Choroid plexus epithelial cell (primary cell): Measurements from ENCODE around the gene RGS7.
"Not testable (repeated sequence)": the region's sequence is repeated elsewhere in the genome, so short reads cannot be mapped to it uniquely, and the experiment has no call there.

Source experiments
- DNase-seq: peaks from one replicate; pipeline ENCODE4 v3.0.0-alpha.2; 2010; ENCODE audit warnings: low read depth
- H3K4me3 ChIP-seq: 2 replicates; pipeline ENCODE4 v1.5.1; 2011; ENCODE audit warnings: low read depth, mild to moderate bottlenecking, control low read depth, low read length, moderate library complexity
- CTCF ChIP-seq: conservative IDR thresholded peaks from 2 replicates; pipeline ENCODE4 v1.5.1; 2011; ENCODE audit warnings: low read depth, mild to moderate bottlenecking, control low read depth, inconsistent platforms, low read length, moderate library complexity

The RGS7 gene

DNA sequence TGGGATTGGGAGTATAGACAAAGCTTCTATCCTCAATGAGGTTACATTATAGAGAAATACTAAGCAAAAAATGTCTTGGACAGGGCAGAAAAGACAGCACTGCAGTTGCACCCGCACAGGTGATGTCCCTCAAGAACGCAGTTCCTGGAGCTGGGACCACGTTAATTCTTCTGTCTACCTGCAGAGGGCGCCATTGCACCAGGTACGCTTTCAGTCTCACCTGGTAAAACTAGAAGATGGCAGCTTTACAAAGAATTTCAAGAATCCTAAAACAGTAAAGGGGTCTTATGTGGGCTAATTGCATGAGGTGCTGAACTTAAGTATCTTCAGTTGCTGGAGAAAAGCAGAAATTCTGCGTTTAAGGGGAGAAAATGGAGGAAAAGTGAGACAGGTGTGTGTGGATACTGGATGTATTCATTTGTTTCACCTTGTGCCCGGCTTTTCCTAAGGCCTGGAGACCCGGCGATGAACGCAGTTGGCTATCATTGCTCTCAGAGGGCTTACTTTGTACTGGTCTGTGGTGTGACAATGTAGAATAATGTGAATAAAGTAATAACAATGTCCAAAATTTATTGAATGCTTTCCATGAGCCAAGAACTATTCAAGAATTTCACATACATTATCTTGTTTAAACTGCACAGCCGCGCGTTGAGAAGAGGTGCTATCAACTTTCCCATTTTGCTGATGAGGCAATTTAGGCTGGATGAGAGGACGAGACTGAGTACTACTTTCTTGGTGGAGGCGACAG is 468.8 kb downstream of the RGS7 start:
- peak; percentile 53 for TF ChIP-seq CTCF
- no peak overlapping the region for H3K4me3 ChIP-seq
- DNase-seq, result peak; percentile 4

GRCh38 chr1:240883490-240883889 is 473.5 kb downstream of the RGS7 start:
- no peak for TF ChIP-seq CTCF
- no peak overlapping the region for H3K4me3 ChIP-seq
- no peak for DNase-seq

DNA sequence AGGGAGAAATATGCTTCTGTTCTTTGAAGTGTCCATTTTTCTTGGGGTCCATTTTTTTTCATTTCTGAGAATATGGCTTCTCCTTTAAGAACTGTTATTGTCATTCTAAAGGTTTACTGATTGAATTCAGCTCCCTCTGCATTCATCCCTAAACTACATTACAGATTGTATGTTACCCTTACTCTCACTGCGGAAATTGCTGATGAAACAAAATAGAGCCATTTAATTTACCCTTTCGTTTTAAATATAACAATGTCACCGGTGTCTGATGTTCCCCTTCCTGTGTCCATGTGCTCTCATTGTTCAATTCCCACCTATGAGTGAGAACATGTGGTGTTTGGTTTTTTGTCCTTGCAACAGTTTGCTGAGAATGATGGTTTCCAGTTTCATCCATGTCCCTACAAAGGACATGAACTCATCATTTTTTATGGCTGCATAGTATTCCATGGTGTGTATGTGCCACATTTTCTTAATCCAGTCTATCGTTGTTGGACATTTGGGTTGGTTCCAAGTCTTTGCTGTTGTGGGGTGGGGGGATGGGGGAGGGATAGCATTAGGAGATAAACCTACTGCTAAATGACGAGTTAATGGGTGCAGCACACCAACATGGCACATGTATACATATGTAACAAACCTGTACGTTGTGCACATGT is 474.2 kb downstream of the RGS7 start:
- DNase-seq, H3K4me3 ChIP-seq: not testable (repeated sequence)

DNA sequence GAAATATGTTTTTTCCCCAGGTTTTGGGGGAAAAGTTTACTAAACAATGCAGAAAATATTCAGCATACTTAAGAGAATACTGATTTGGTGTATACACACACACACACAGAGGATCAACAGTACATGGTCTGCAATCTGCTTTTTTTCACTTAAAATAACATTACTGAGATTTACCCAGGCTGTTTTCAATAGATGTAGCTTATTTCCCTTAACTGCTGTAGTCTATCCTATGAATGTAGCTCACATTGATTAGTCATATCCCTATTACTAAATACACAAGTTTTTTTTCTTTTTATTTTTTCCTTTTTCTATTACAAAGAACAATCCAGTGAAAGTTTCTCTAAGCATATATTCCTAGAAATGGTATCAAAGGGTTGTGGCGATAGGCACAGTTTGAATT is 478.4 kb downstream of the RGS7 start:
- H3K4me3 ChIP-seq, result no peak overlapping the region
- no peak for DNase-seq

GRCh38 chr1:240877605-240878004 is 479.4 kb downstream of the RGS7 start:
- TF ChIP-seq CTCF, result no peak
- DNase-seq, result no peak

More for the DNA sequence above, 478.4 kb downstream of the RGS7 start:
- TF ChIP-seq CTCF, result no peak

DNA sequence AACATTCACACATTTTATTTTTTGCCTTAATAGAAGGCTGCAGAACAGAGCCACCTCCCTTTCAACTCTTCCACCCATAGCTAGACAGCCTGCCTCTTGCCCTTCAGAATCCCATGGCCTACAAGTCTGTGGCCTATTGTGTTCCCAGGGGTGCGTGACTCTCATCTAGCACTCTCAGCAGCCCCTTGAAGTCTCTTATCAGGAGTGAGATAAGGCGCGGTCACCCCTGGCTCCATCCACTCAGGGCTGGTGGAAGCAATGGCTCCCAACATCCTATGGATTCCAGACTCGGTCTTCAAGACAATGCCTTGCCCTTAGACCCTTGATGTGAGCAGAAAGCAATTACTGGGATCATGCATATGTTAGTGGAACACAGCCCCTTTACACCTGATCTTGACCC is 480.9 kb downstream of the RGS7 start:
- H3K4me3 ChIP-seq, result no peak overlapping the region
- TF ChIP-seq CTCF, result no peak
- DNase-seq, result no peak

More at GRCh38 chr1:240877605-240878004, 479.4 kb downstream of the RGS7 start:
- no peak overlapping the region for H3K4me3 ChIP-seq

DNA sequence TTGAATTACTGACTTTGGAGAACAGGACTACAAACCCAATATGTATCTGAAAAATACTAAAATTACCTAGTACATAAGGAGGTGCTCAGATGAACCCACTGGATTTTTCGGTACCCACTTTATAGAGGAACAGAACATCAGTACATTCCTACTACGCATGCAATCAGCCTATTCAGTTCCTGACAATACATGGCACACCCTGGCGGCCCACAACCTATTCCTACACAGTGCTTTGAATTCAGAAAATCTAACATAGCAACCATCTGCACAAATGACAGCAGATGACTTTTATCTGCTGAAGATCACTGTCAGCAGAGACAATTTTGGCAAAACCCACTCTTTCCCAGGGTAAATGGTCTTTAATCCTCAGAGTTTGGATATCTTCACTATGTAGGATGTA is 487.9 kb downstream of the RGS7 start:
- no peak overlapping the region for H3K4me3 ChIP-seq
- no peak for TF ChIP-seq CTCF
- no peak for DNase-seq
